HEK293 (cell line): ENCODE results near the gene ZBTB4.

Source experiments
- CTCF ChIA-PET: fragments of 350-600 bp; formaldehyde crosslinking; extraction: SDS; loops from one replicate; lab custom pipeline; 2021; ENCODE audit warnings: antibody characterized with exemption; lab: Yijun Ruan, JAX
- POLR2A ChIA-PET: fragments of 300-600 bp; formaldehyde crosslinking; extraction: SDS; loops from one replicate; lab custom pipeline; 2020; ENCODE audit warnings: antibody characterized with exemption, inconsistent platforms; lab: Yijun Ruan, JAX
- H3K27ac ChIP-seq: fragments of 200-500 bp; sonication (Bioruptor generic); 2 replicates; pipeline ENCODE4 v1.5.1; 2014; ENCODE audit warnings: low read depth, low read length, control low read depth, inconsistent platforms; ENCODE audit errors: extremely low read depth
- H3K36me3 ChIP-seq, 2 experiments: fragments of 200-500 bp in 1 of 2; sonication (Bioruptor generic) in 1 of 2; 1 replicate in 1 of 2; 2 replicates in 1 of 2; pipeline ENCODE4 v1.5.1; 2014 to 2017; ENCODE audit warnings: inconsistent platforms in 2 of 2, low read length in 2 of 2; ENCODE audit not compliant: control insufficient read depth in 2 of 2, insufficient read depth in 1 of 2
- H3K4me1 ChIP-seq: fragments of 200-500 bp; sonication (Bioruptor generic); 2 replicates; pipeline ENCODE4 v1.5.1; 2014; ENCODE audit warnings: mild to moderate bottlenecking, low read length, inconsistent platforms; ENCODE audit not compliant: control insufficient read depth, insufficient read depth
- H3K4me3 ChIP-seq: 2 replicates; pipeline ENCODE4 v1.5.1; 2011; ENCODE audit warnings: low read depth, mild to moderate bottlenecking, control low read depth, low read length, moderate library complexity
- H3K9me3 ChIP-seq: fragments of 200-500 bp; sonication (Bioruptor generic); 2 replicates; pipeline ENCODE4 v1.5.1; 2014; ENCODE audit warnings: low read depth, low read length, inconsistent platforms; ENCODE audit not compliant: control insufficient read depth, insufficient read depth
- EGR2 ChIP-seq: fragments of 450-650 bp; formaldehyde crosslinking; IDR thresholded peaks from 2 replicates; pipeline ENCODE4 v1.5.1; 2016; ENCODE audit warnings: low read depth, missing biosample characterization, missing genetic modification characterization
- GLIS2 ChIP-seq: fragments of 450-650 bp; formaldehyde crosslinking; IDR thresholded peaks from 2 replicates; pipeline ENCODE4 v1.5.1; 2016; ENCODE audit warnings: missing biosample characterization, missing genetic modification characterization
- INSM2 ChIP-seq: fragments of 450-650 bp; formaldehyde crosslinking; IDR thresholded peaks from 2 replicates; pipeline ENCODE4 v1.5.1; 2016; ENCODE audit warnings: missing biosample characterization, missing genetic modification characterization
- KLF1 ChIP-seq: fragments of 450-650 bp; formaldehyde crosslinking; IDR thresholded peaks from 2 replicates; pipeline ENCODE4 v1.5.1; 2016; ENCODE audit warnings: missing biosample characterization, missing genetic modification characterization
- KLF10 ChIP-seq: fragments of 450-650 bp; IDR thresholded peaks from 2 replicates; pipeline ENCODE4 v1.5.1; 2018; ENCODE audit warnings: missing biosample characterization, mild to moderate bottlenecking, missing genetic modification characterization
- KLF17 ChIP-seq: fragments of 450-650 bp; formaldehyde crosslinking; IDR thresholded peaks from 2 replicates; pipeline ENCODE4 v1.5.1; 2016; ENCODE audit warnings: missing biosample characterization, missing genetic modification characterization
- KLF8 ChIP-seq: fragments of 450-650 bp; formaldehyde crosslinking; IDR thresholded peaks from 2 replicates; pipeline ENCODE4 v1.5.1; 2016; ENCODE audit warnings: missing biosample characterization, missing genetic modification characterization
- WT1 ChIP-seq: fragments of 450-650 bp; formaldehyde crosslinking; IDR thresholded peaks from 2 replicates; pipeline ENCODE4 v1.5.1; 2016; ENCODE audit warnings: missing biosample characterization, missing genetic modification characterization
- YY1 ChIP-seq: fragments of 450-650 bp; formaldehyde crosslinking; IDR thresholded peaks from 2 replicates; pipeline ENCODE4 v1.5.1; 2018; ENCODE audit warnings: missing biosample characterization, missing genetic modification characterization
- YY2 ChIP-seq: fragments of 450-650 bp; formaldehyde crosslinking; IDR thresholded peaks from 2 replicates; pipeline ENCODE4 v1.5.1; 2016; ENCODE audit warnings: missing biosample characterization, missing genetic modification characterization
- ZBTB26 ChIP-seq: fragments of 450-650 bp; formaldehyde crosslinking; optimal IDR thresholded peaks from 2 replicates; pipeline ENCODE3; 2016; ENCODE audit warnings: missing biosample characterization, mild to moderate bottlenecking, missing genetic modification characterization
- ZBTB6 ChIP-seq: fragments of 450-650 bp; formaldehyde crosslinking; IDR thresholded peaks from 2 replicates; pipeline ENCODE4 v1.5.1; 2017; ENCODE audit warnings: missing biosample characterization, missing genetic modification characterization
- ZNF112 ChIP-seq: fragments of 450-650 bp; formaldehyde crosslinking; IDR thresholded peaks from 2 replicates; pipeline ENCODE4 v1.5.0; 2017; ENCODE audit warnings: missing biosample characterization, missing genetic modification characterization
- ZNF404 ChIP-seq: fragments of 450-650 bp; formaldehyde crosslinking; IDR thresholded peaks from 2 replicates; pipeline ENCODE4 v1.5.1; 2017; ENCODE audit warnings: missing biosample characterization, missing genetic modification characterization
- ZNF596 ChIP-seq: fragments of 450-650 bp; IDR thresholded peaks from 2 replicates; pipeline ENCODE4 v1.5.0; 2018; ENCODE audit warnings: missing biosample characterization, mild to moderate bottlenecking, missing genetic modification characterization, moderate library complexity
- ZNF629 ChIP-seq: fragments of 450-650 bp; formaldehyde crosslinking; IDR thresholded peaks from 2 replicates; pipeline ENCODE4 v1.5.1; 2017; ENCODE audit warnings: missing biosample characterization, missing genetic modification characterization
- ZNF76 ChIP-seq: fragments of 450-650 bp; formaldehyde crosslinking; IDR thresholded peaks from 2 replicates; pipeline ENCODE4; 2016; ENCODE audit warnings: low read depth, missing biosample characterization, missing genetic modification characterization, borderline replicate concordance
- ZSCAN30 ChIP-seq: fragments of 450-650 bp; IDR thresholded peaks from 2 replicates; pipeline ENCODE4 v1.5.1; 2018; ENCODE audit warnings: missing biosample characterization, mild to moderate bottlenecking, missing genetic modification characterization, moderate library complexity
- TF ChIP-seq, protein P1 (sequence below): fragments of 450-650 bp; formaldehyde crosslinking; IDR thresholded peaks from 2 replicates; pipeline ENCODE4 v1.5.1; 2016; ENCODE audit warnings: missing biosample characterization, missing genetic modification characterization
- TF ChIP-seq, protein P2 (sequence below): fragments of 450-650 bp; formaldehyde crosslinking; IDR thresholded peaks from 2 replicates; pipeline ENCODE4 v1.5.1; 2017; ENCODE audit warnings: missing biosample characterization, missing genetic modification characterization

ZBTB4 gene, protein sequence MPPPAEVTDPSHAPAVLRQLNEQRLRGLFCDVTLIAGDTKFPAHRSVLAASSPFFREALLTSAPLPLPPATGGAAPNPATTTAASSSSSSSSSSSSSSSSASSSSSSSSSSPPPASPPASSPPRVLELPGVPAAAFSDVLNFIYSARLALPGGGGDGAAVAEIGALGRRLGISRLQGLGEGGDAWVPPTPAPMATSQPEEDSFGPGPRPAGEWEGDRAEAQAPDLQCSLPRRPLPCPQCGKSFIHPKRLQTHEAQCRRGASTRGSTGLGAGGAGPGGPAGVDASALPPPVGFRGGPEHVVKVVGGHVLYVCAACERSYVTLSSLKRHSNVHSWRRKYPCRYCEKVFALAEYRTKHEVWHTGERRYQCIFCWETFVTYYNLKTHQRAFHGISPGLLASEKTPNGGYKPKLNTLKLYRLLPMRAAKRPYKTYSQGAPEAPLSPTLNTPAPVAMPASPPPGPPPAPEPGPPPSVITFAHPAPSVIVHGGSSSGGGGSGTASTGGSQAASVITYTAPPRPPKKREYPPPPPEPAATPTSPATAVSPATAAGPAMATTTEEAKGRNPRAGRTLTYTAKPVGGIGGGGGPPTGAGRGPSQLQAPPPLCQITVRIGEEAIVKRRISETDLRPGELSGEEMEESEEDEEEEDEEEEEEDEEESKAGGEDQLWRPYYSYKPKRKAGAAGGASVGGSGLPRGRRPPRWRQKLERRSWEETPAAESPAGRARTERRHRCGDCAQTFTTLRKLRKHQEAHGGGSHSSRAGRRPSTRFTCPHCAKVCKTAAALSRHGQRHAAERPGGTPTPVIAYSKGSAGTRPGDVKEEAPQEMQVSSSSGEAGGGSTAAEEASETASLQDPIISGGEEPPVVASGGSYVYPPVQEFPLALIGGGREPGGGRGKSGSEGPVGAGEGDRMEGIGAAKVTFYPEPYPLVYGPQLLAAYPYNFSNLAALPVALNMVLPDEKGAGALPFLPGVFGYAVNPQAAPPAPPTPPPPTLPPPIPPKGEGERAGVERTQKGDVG

DNA sequence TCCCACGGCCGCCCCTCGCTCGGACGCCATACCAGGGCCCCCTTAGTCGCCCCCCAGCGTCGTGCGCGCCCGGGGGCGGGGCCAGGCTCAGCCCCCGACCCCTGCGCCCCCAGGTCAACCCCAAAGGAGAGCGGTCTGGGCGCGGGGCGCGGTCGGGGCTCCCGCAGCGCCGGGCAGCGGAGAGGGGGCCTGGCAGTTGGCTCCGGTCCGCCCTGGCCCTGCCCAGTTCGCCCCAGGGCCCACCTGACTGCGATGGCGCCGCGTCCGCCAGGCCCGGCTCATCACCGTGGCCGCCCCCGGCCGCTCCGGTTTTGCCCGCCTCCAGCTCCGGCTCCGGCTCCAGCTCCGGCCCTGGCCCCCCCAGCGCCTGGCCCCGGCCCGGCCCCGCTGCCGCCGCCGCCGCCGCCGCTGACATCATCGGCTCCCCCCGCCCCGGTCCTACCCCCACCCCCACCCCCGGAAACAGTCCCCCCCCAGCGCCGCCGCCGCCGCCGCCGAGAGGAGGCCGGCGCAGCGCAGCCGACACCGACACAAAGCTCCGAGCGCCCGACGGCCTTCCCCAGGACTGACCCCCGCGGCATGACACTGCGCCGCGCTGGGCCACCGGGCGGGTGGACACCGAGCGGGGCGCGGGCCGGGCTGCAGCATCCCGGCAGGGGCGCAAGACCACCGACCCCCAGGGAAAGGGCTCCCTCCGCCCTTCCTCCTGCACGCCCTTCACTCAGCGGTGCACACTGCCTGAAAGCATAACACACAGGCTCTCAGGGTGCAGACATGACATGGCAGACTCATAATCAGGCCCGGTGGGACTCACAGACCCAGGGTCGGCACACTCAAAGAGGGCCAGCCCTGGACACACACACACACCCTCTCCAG lies at the start of gene ZBTB4:
TSS of gene ZBTB4 (minus strand) at position 419 of the 876 bp plus-strand sequence. CDS start 12,830 bp downstream, outside the sequence.
- CTCF ChIA-PET = interaction anchor here (0.6 to 3.4 kb wide), 6 partner anchors 8 to 421 kb away, joined by 3 to 14 read pairs (median 5); partner anchors contain the start of gene NEURL4
- H3K27ac ChIP-seq = peak within 1 kb of the TSS; percentile 97
- H3K4me1 ChIP-seq = peaks cover 20% of the 10 kb centered on the region
- TF ChIP-seq ZNF596 (tag by site-specific recombination) = 0 out of 2 replicates have a peak, but pooled peaks have one; percentile 6
- TF ChIP-seq YY1 (tag by site-specific recombination) = peak; percentile 52; the same call in 1 of the 2 replicates
- TF ChIP-seq YY2 = no peak
- TF ChIP-seq ZBTB26 (tag by site-specific recombination) = peak; percentile 40
- 0 out of 2 replicates have a peak, but pooled peaks have one; percentile 28 for TF ChIP-seq INSM2
- TF ChIP-seq, protein P1, sequence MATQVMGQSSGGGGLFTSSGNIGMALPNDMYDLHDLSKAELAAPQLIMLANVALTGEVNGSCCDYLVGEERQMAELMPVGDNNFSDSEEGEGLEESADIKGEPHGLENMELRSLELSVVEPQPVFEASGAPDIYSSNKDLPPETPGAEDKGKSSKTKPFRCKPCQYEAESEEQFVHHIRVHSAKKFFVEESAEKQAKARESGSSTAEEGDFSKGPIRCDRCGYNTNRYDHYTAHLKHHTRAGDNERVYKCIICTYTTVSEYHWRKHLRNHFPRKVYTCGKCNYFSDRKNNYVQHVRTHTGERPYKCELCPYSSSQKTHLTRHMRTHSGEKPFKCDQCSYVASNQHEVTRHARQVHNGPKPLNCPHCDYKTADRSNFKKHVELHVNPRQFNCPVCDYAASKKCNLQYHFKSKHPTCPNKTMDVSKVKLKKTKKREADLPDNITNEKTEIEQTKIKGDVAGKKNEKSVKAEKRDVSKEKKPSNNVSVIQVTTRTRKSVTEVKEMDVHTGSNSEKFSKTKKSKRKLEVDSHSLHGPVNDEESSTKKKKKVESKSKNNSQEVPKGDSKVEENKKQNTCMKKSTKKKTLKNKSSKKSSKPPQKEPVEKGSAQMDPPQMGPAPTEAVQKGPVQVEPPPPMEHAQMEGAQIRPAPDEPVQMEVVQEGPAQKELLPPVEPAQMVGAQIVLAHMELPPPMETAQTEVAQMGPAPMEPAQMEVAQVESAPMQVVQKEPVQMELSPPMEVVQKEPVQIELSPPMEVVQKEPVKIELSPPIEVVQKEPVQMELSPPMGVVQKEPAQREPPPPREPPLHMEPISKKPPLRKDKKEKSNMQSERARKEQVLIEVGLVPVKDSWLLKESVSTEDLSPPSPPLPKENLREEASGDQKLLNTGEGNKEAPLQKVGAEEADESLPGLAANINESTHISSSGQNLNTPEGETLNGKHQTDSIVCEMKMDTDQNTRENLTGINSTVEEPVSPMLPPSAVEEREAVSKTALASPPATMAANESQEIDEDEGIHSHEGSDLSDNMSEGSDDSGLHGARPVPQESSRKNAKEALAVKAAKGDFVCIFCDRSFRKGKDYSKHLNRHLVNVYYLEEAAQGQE (tag by site-specific recombination) = 0 out of 2 replicates have a peak, but pooled peaks have one; percentile 28
- peak; percentile 40; the same call in 1 of the 2 replicates for TF ChIP-seq GLIS2
- TF ChIP-seq KLF10 (tag by site-specific recombination) = peak; percentile 67; the same call in 1 of the 2 replicates
- TF ChIP-seq KLF8 = peak; percentile 68; the same call in 1 of the 2 replicates
- no peak for TF ChIP-seq ZNF404 (tag by site-specific recombination)
- TF ChIP-seq, protein P2, sequence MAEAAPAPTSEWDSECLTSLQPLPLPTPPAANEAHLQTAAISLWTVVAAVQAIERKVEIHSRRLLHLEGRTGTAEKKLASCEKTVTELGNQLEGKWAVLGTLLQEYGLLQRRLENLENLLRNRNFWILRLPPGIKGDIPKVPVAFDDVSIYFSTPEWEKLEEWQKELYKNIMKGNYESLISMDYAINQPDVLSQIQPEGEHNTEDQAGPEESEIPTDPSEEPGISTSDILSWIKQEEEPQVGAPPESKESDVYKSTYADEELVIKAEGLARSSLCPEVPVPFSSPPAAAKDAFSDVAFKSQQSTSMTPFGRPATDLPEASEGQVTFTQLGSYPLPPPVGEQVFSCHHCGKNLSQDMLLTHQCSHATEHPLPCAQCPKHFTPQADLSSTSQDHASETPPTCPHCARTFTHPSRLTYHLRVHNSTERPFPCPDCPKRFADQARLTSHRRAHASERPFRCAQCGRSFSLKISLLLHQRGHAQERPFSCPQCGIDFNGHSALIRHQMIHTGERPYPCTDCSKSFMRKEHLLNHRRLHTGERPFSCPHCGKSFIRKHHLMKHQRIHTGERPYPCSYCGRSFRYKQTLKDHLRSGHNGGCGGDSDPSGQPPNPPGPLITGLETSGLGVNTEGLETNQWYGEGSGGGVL (tag by site-specific recombination) = peak; percentile 73; the same call in 1 of the 2 replicates
- TF ChIP-seq KLF1 (tag by site-specific recombination) = peak; percentile 96
- TF ChIP-seq WT1 = 0 out of 2 replicates have a peak, but pooled peaks have one; percentile 18
- TF ChIP-seq ZBTB6 (tag by site-specific recombination) = peak; percentile 91
- peak; percentile 79 for TF ChIP-seq KLF17
- TF ChIP-seq ZNF76 (tag by site-specific recombination) = no peak
- TF ChIP-seq EGR2 (tag by site-specific recombination) = 0 out of 2 replicates have a peak, but pooled peaks have one; percentile 1
- TF ChIP-seq ZNF629 = peak; percentile 8; the same call in 1 of the 2 replicates
- 0 out of 2 replicates have a peak, but pooled peaks have one; percentile 14 for TF ChIP-seq ZSCAN30 (tag by site-specific recombination)
- TF ChIP-seq ZNF112 = no peak

More for the DNA sequence above, at the start of gene ZBTB4:
- Histone ChIP-seq H3K9me3 (no peaks in the 10 kb centered on the region), H3K36me3 (no peaks in the 10 kb centered on the region; a peak in 1 of 3 replicates), H3K4me3 (peak within 1 kb of the TSS; percentile 72)
- POLR2A ChIA-PET = interaction anchor here (0.5 to 3.9 kb wide), 16 partner anchors 9 to 207 kb away, joined by 3 to 27 read pairs (median 4); partner anchors contain the start of genes CHRNB1, NEURL4, TMEM256 and TP53
